ENCODE data around the gene PUM1. TPM values are rescaled to one million over a fixed set of nuclear protein-coding genes. Genes with fewer than 3 reads are reported as not detected.

Gene PUM1
- 21.9 to 33.4 TPM (median 31.6 TPM) in 5 replicates for total RNA-seq (2022; extraction: Qiagen RNA extraction; ENCODE audit: low read depth)

GRCh38 chr1:31065310-31066217, at the start of gene PUM1:
TSS of gene PUM1 (minus strand) at chr1:31065717. CDS start at chr1:31059566, 6,151 bp downstream.

GRCh38 chr1:30908696-30909364, 156.7 kb downstream of the PUM1 start, which contains the start of gene SDC3:
TSS of gene SDC3 (minus strand) at chr1:30908758. CDS start at chr1:30908586, 172 bp downstream.

Other genes starting within 250 kb of the PUM1 start
- gene SDC3, start 157.0 kb downstream of the PUM1 start, total RNA-seq (2022; extraction: Qiagen RNA extraction; ENCODE audit: low read depth) = 8.0 to 10.8 TPM (median 9.3 TPM) in 5 replicates
- gene NKAIN1, start 174.2 kb upstream of the PUM1 start, total RNA-seq (2022; extraction: Qiagen RNA extraction; ENCODE audit: low read depth) = 0.97 to 1.6 TPM (median 1.1 TPM) in 5 replicates
- gene SNRNP40, start 231.1 kb upstream of the PUM1 start, total RNA-seq (2022; extraction: Qiagen RNA extraction; ENCODE audit: low read depth) = 42.1 to 48.5 TPM (median 45.2 TPM) in 5 replicates
- 24.1 to 26.7 TPM (median 24.9 TPM) in 5 replicates for gene ZCCHC17, start 231.3 kb upstream of the PUM1 start, total RNA-seq (2022; extraction: Qiagen RNA extraction; ENCODE audit: low read depth)